Measurements from ENCODE around the gene GFRA4.

DNA sequence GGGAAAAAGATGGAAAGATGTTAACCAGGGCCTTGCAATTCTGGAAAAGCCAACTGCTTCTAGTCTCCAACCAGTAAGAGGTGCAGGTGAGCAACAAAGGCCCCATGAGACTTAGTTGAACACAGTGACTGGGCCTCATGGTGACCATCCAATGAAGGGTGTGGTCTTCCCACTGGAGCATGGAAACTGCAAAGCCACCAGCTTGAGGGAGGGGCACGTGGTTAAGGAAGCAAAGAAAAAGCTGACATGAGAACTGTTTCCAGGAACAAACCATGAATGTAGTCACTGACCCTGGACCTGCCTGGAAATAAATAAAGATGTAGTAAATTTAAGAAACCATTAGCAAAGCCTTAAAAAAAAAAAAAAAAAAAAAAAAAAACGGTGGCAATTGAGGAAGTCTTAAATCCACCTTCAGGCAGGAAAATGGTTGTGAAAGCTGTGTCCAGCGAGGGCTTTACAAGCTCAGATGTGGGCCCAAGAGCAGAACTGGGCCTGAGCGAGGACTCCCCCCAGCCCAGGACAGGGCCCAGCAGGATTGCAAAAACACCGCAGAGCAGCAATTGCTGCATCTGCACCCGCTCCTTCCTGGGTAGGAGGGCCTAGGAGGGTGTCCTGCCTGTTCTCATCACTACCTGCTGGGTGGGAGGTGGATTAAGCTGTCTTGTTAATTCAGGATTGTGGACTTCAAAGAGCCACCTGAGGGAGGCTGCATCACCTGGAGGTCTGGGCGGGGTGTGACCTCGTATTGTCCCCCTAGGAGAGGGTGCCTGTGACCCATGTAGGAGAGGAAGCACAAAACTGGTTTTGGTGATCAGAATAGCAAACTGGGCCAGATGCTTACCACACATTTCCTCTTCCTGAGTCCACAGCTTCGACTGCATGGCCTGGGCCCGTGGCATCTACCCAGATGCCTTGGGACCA lies 10.3 kb downstream of the GFRA4 start:
- TF ChIP-seq, protein P1, sequence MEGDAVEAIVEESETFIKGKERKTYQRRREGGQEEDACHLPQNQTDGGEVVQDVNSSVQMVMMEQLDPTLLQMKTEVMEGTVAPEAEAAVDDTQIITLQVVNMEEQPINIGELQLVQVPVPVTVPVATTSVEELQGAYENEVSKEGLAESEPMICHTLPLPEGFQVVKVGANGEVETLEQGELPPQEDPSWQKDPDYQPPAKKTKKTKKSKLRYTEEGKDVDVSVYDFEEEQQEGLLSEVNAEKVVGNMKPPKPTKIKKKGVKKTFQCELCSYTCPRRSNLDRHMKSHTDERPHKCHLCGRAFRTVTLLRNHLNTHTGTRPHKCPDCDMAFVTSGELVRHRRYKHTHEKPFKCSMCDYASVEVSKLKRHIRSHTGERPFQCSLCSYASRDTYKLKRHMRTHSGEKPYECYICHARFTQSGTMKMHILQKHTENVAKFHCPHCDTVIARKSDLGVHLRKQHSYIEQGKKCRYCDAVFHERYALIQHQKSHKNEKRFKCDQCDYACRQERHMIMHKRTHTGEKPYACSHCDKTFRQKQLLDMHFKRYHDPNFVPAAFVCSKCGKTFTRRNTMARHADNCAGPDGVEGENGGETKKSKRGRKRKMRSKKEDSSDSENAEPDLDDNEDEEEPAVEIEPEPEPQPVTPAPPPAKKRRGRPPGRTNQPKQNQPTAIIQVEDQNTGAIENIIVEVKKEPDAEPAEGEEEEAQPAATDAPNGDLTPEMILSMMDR (IDR thresholded peaks at IDR 0.05), result no peak
- no peak for TF ChIP-seq POLR2A (IDR thresholded peaks at IDR 0.05)
- no peak for TF ChIP-seq POLR2AphosphoS5 (IDR thresholded peaks at IDR 0.05; ENCODE audit: insufficient read depth in 1 of 2, low read depth in 1 of 2)

All from vagina (tissue), 2 donors.